GM12878 (cell line): ENCODE measurements around the gene TBC1D5. TPM values are rescaled to one million over a fixed set of nuclear protein-coding genes. Genes with fewer than 3 reads are reported as not detected.
A peak's percentile ranks its signal among the peaks of the same experiment; 100 is the strongest.

Experiments
- ATAC-seq: fragments of 200-7000 bp; cut with Tn5 transposase; 3 replicates; pipeline ENCODE4 v1.9.1; 2020; ENCODE audit warnings: mild to moderate bottlenecking, moderate library complexity
- BruUV-seq: library from RNA; stranded (reverse); fragments of 400-500 nt; replicated peaks from 2 replicates; lab custom pipeline; 2021; lab: Mats Ljungman, UMichigan
- CTCF ChIA-PET: fragments of 300-600 bp; sonication (Branson Sonifier 250); formaldehyde crosslinking; extraction: SDS; loops from one replicate; lab custom pipeline; 2021; ENCODE audit warnings: inconsistent platforms; lab: Yijun Ruan, JAX
- POLR2A ChIA-PET: fragments of 350-600 bp; formaldehyde crosslinking; extraction: SDS; loops from one replicate; lab custom pipeline; 2021; ENCODE audit warnings: inconsistent platforms; lab: Charles Lee
- RAD21 ChIA-PET: fragments of 300-600 bp; sonication (Branson Sonifier 250); formaldehyde crosslinking; loops from one replicate; lab custom pipeline; 2023; ENCODE audit warnings: antibody characterized with exemption; ENCODE audit not compliant: unreplicated experiment; lab: Charles Lee
- SMC1A ChIA-PET: fragments of 300-600 bp; sonication (Branson Sonifier 250); formaldehyde crosslinking; loops from one replicate; lab custom pipeline; 2023; ENCODE audit not compliant: unreplicated experiment, uncharacterized antibody; lab: Charles Lee
- DNase-seq: peaks from one replicate; pipeline ENCODE4 v3.0.0-alpha.2; 2011; ENCODE audit warnings: low read depth, low spot score
- FAIRE-seq: peaks from 3 replicates; lab custom pipeline; 2011; peaks lifted over from hg19 to GRCh38; lab: Jason Lieb, UNC
- H2AFZ ChIP-seq: 2 replicates; pipeline ENCODE4 v1.6.0; 2011; ENCODE audit warnings: low read depth, low read length, control low read depth; ENCODE audit not compliant: control insufficient read depth
- H3K27ac ChIP-seq: 2 replicates; pipeline ENCODE4 v1.5.1; 2011; ENCODE audit warnings: control low read depth; ENCODE audit not compliant: control insufficient read depth, insufficient read depth
- H3K27me3 ChIP-seq, 2 experiments: replicated peaks in 1 of 2; 2 replicates each; pipeline versions ENCODE4 v1.6.0 to v1.6.1; 2011; ENCODE audit warnings: low read length in 1 of 2; ENCODE audit not compliant: control insufficient read depth in 2 of 2, insufficient read depth in 2 of 2
- H3K36me3 ChIP-seq, 2 experiments: 2 replicates each; pipeline ENCODE4 v1.5.1; 2011; ENCODE audit warnings: low read length in 1 of 2; ENCODE audit not compliant: control insufficient read depth in 2 of 2, insufficient read depth in 2 of 2
- H3K4me1 ChIP-seq: 2 replicates; pipeline ENCODE4 v1.6.1; 2011; ENCODE audit warnings: mild to moderate bottlenecking, low read length, moderate library complexity, mixed read lengths; ENCODE audit not compliant: control insufficient read depth, insufficient read depth
- H3K4me2 ChIP-seq: 2 replicates; pipeline ENCODE4 v1.6.0; 2011; ENCODE audit warnings: control low read depth; ENCODE audit not compliant: control insufficient read depth, insufficient read depth
- H3K4me3 ChIP-seq: fragments of 200-600 bp; sonication (generic); 2 replicates; pipeline ENCODE4 v1.5.1; 2016
- H3K79me2 ChIP-seq: 2 replicates; pipeline ENCODE4 v1.6.0; 2011; ENCODE audit warnings: low read length; ENCODE audit not compliant: control insufficient read depth, insufficient read depth
- H3K9ac ChIP-seq: 2 replicates; pipeline ENCODE4 v1.8.0; 2011; ENCODE audit warnings: low read length, control low read depth, mixed read lengths; ENCODE audit not compliant: control insufficient read depth, insufficient read depth
- H3K9me3 ChIP-seq: replicated peaks from 3 replicates; pipeline ENCODE4 v1.5.1; 2011; ENCODE audit warnings: mild to moderate bottlenecking, low read length; ENCODE audit not compliant: control insufficient read depth, insufficient read depth
- H4K20me1 ChIP-seq: 2 replicates; pipeline ENCODE4 v1.6.0; 2011; ENCODE audit not compliant: control insufficient read depth, insufficient read depth
- ASH2L ChIP-seq: fragments of 300-600, 200-600 bp; sonication (generic); IDR thresholded peaks from 2 replicates; pipeline ENCODE4 v1.6.1; 2017; ENCODE audit warnings: low read depth, mild to moderate bottlenecking, borderline replicate concordance
- ATF7 ChIP-seq: fragments of 450-650 bp; IDR thresholded peaks from 2 replicates; pipeline ENCODE4 v1.6.1; 2016; ENCODE audit warnings: low read depth, mild to moderate bottlenecking
- BHLHE40 ChIP-seq, 2 experiments: fragments of 450-650 bp in 1 of 2; IDR thresholded peaks; 2 replicates each; pipeline ENCODE4 v1.6.1; 2011 to 2017; ENCODE audit warnings: low read depth in 2 of 2, borderline replicate concordance in 1 of 2, improper control_type of control experiment in 1 of 2, low read length in 1 of 2, mild to moderate bottlenecking in 1 of 2
- HDAC6 ChIP-seq: fragments of 200-600 bp; sonication (generic); IDR thresholded peaks from one replicate; pipeline ENCODE4 v1.8.0; 2017; ENCODE audit warnings: antibody characterized with exemption; ENCODE audit not compliant: unreplicated experiment
- KAT2A ChIP-seq: conservative IDR thresholded peaks from 2 replicates; pipeline ENCODE4 v1.6.1; 2011; ENCODE audit warnings: low read depth, low read length; ENCODE audit not compliant: control insufficient read depth
- MEF2A ChIP-seq: IDR thresholded peaks from 2 replicates; pipeline ENCODE4 v1.6.1; 2011; ENCODE audit warnings: low read depth, mild to moderate bottlenecking, low read length, moderate library complexity; ENCODE audit not compliant: insufficient read depth
- MEF2B ChIP-seq: fragments of 450-650 bp; IDR thresholded peaks from 2 replicates; pipeline ENCODE4 v1.6.1; 2018; ENCODE audit warnings: mild to moderate bottlenecking, moderate library complexity; ENCODE audit not compliant: partially characterized antibody, poor library complexity, severe bottlenecking
- MTA2 ChIP-seq: fragments of 450-650 bp; IDR thresholded peaks from 2 replicates; pipeline ENCODE4 v1.6.1; 2016; ENCODE audit warnings: low read depth, mild to moderate bottlenecking, moderate library complexity
- NFYA ChIP-seq: IDR thresholded peaks from 2 replicates; pipeline ENCODE4 v1.6.1; 2011; ENCODE audit warnings: low read depth, mild to moderate bottlenecking, low read length, improper control_type of control experiment, borderline replicate concordance
- PAX8 ChIP-seq: fragments of 450-650 bp; IDR thresholded peaks from 2 replicates; pipeline ENCODE4 v1.6.1; 2017; ENCODE audit warnings: mild to moderate bottlenecking, moderate library complexity
- PML ChIP-seq: IDR thresholded peaks from 2 replicates; pipeline ENCODE4 v1.6.1; 2012; ENCODE audit warnings: low read length, inconsistent platforms
- SMC3 ChIP-seq: IDR thresholded peaks from 2 replicates; pipeline ENCODE4 v1.6.1; 2011; ENCODE audit warnings: low read length, improper control_type of control experiment, borderline replicate concordance
- SPI1 ChIP-seq: IDR thresholded peaks from 2 replicates; pipeline ENCODE4 v1.6.1; 2011; ENCODE audit warnings: low read depth, mild to moderate bottlenecking, low read length, moderate library complexity, borderline replicate concordance; ENCODE audit not compliant: insufficient read depth
- SREBF1 ChIP-seq: IDR thresholded peaks from 2 replicates; pipeline ENCODE4 v1.6.1; 2012; ENCODE audit warnings: mild to moderate bottlenecking, low read length
- SUZ12 ChIP-seq: fragments of 200-600 bp; sonication (generic); IDR thresholded peaks from one replicate; pipeline ENCODE4 v1.6.1; 2018; ENCODE audit warnings: antibody characterized with exemption, mild to moderate bottlenecking; ENCODE audit not compliant: unreplicated experiment
- ZBED1 ChIP-seq: IDR thresholded peaks from 2 replicates; pipeline ENCODE4 v1.6.1; 2016; ENCODE audit warnings: borderline replicate concordance
- ZNF384 ChIP-seq: IDR thresholded peaks from 2 replicates; pipeline ENCODE4 v1.6.1; 2012; ENCODE audit warnings: low read depth, mild to moderate bottlenecking, low read length, improper control_type of control experiment, borderline replicate concordance
- WGBS: methylation state at CpG from one replicate; pipeline ENCODE4 v1.1.6; 2016; ENCODE audit warnings: low lambda C conversion rate; ENCODE audit not compliant: insufficient replicate concordance, insufficient coverage; ENCODE audit errors: missing lambda C conversion rate; 5-methylcytosine and 5-hydroxymethylcytosine counted together
- in situ Hi-C: fragments of 300-500 bp; cut with MboI; formaldehyde crosslinking; loops from 9 replicates; pipeline ENCODE4 v1.14.3; 2018; ENCODE audit warnings: mixed read lengths
- intact Hi-C: fragments of 100-400 bp; cut with micrococcal nuclease; formaldehyde crosslinking; loops from one replicate; pipeline ENCODE4 v1.14.2; 2022; ENCODE audit not compliant: unreplicated experiment
- polyA plus RNA-seq, 11 experiments: library from polyadenylated mRNA; depleted of rRNA in 4 of 11; unstranded in 6 of 11; stranded (reverse) in 5 of 11; fragments of >200 nt; fragmentation: Nextera tagmentation in 4 of 11; fragmentation: Illumina TruSeq in 1 of 11; extraction: Ambion mirVana in 4 of 11; extraction: Trizol in 1 of 11; gene quantifications; 1 replicate in 1 of 11; 2 replicates in 10 of 11; pipeline versions ENCODE4 v1.2.1 to v1.2.3, GENCODE V29; 2011 to 2016; ENCODE audit warnings: inconsistent platforms in 2 of 11, missing spikeins in 2 of 11, low read depth in 1 of 11
- total RNA-seq, 4 experiments: library from RNA; depleted of rRNA in 3 of 4; stranded (reverse); fragments of >200 nt in 3 of 4; fragmentation: Illumina TruSeq in 1 of 4; extraction: Trizol in 1 of 4; gene quantifications; 2 replicates each; pipeline versions ENCODE4 v1.2.1 to v1.2.3, GENCODE V29; 2013 to 2021
- TF ChIP-seq, protein P1 (sequence below): IDR thresholded peaks from 2 replicates; pipeline ENCODE4 v1.6.1; 2011; ENCODE audit warnings: low read depth, low read length, improper control_type of control experiment, borderline replicate concordance
- TF ChIP-seq, protein P2 (sequence below): IDR thresholded peaks from 2 replicates; pipeline ENCODE4 v1.6.1; 2011; ENCODE audit warnings: mild to moderate bottlenecking, low read depth, low read length, moderate library complexity; ENCODE audit not compliant: insufficient replicate concordance
- TF ChIP-seq, protein P3 (sequence below): IDR thresholded peaks from 2 replicates; pipeline ENCODE4 v1.6.1; 2012; ENCODE audit warnings: low read depth, low read length, improper control_type of control experiment

Gene TBC1D5
- total and polyA plus RNA-seq, 10 of the 15 experiments (the other 5 are each of a cell fraction or from before 2014, with no cell fraction given) = 5.5 to 61.0 (median 43.8) TPM

GRCh38 chr3:17369973-17370372 lies 372.5 kb downstream of the TBC1D5 start:
- no peak overlapping the region for H3K4me3 ChIP-seq
- peaks cover 3% of the 10 kb centered on the region; the same call in 1 of the 2 replicates for H3K4me1 ChIP-seq
- no peaks in the 10 kb centered on the region for H3K27me3 ChIP-seq
- H3K27ac ChIP-seq = no peak overlapping the region
- SMC1A ChIA-PET = interaction anchor here (0.8 to 1.6 kb wide), 3 partner anchors 11 to 44 kb away, joined by 3 to 5 read pairs (median 4); no protein-coding TSS in a partner anchor
- FAIRE-seq (no peak), ATAC-seq (0 out of 3 replicates have a peak, but pooled peaks have one; percentile 38), DNase-seq (no peak)
- intact Hi-C loops (no loop called here), in situ Hi-C loops (no loop called here)
- RAD21 ChIA-PET = no interaction called here
- H3K36me3 ChIP-seq = no peaks in the 10 kb centered on the region; a peak in 1 of 4 replicates
- H3K4me2 ChIP-seq = no peak overlapping the region
- H3K9ac ChIP-seq = no peak overlapping the region
- H4K20me1 ChIP-seq = no peaks in the 10 kb centered on the region
- BruUV-seq = no TSS peak
- H2AFZ ChIP-seq = no peak overlapping the region
- 87% methylated on average over 2 of the region's 2 CpGs for WGBS
- TF ChIP-seq KAT2A (no peak), MEF2B (no peak), BHLHE40 (IDR thresholded peaks at IDR 0.05; ENCODE audit: borderline replicate concordance in 1 of 2, low read depth in 2 of 2, low read length in 1 of 2) (no peak), ZBED1 (no peak), SUZ12 (no peak), ZNF384 (no peak), MTA2 (no peak), SMC3 (no peak), ASH2L (no peak), SPI1 (no peak), PAX8 (no peak), NFYA (no peak), MEF2A (no peak), PML (no peak), ATF7 (no peak), SREBF1 (no peak), HDAC6 (no peak)
- TF ChIP-seq, protein P1, sequence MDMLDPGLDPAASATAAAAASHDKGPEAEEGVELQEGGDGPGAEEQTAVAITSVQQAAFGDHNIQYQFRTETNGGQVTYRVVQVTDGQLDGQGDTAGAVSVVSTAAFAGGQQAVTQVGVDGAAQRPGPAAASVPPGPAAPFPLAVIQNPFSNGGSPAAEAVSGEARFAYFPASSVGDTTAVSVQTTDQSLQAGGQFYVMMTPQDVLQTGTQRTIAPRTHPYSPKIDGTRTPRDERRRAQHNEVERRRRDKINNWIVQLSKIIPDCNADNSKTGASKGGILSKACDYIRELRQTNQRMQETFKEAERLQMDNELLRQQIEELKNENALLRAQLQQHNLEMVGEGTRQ = no peak
- TF ChIP-seq, protein P2, sequence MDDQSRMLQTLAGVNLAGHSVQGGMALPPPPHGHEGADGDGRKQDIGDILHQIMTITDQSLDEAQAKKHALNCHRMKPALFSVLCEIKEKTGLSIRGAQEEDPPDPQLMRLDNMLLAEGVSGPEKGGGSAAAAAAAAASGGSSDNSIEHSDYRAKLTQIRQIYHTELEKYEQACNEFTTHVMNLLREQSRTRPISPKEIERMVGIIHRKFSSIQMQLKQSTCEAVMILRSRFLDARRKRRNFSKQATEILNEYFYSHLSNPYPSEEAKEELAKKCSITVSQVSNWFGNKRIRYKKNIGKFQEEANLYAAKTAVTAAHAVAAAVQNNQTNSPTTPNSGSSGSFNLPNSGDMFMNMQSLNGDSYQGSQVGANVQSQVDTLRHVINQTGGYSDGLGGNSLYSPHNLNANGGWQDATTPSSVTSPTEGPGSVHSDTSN = no peak
- TF ChIP-seq, protein P3, sequence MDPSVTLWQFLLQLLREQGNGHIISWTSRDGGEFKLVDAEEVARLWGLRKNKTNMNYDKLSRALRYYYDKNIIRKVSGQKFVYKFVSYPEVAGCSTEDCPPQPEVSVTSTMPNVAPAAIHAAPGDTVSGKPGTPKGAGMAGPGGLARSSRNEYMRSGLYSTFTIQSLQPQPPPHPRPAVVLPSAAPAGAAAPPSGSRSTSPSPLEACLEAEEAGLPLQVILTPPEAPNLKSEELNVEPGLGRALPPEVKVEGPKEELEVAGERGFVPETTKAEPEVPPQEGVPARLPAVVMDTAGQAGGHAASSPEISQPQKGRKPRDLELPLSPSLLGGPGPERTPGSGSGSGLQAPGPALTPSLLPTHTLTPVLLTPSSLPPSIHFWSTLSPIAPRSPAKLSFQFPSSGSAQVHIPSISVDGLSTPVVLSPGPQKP = no peak
- TF ChIP-seq, all 136 proteins: peak for 0
- no peaks in the 10 kb centered on the region for H3K9me3 ChIP-seq
- H3K79me2 ChIP-seq = no peaks in the 10 kb centered on the region
- ChIA-PET CTCF (interaction anchor here (0.8 to 2.2 kb wide), 2 partner anchors 44 to 138 kb away, joined by 3 to 7 read pairs; no protein-coding TSS in a partner anchor), POLR2A (no interaction called here)
